Measurements from ENCODE around the gene TCF4.
A peak's percentile ranks its signal among the peaks of the same experiment; 100 is the strongest.

TCF4 gene

DNA sequence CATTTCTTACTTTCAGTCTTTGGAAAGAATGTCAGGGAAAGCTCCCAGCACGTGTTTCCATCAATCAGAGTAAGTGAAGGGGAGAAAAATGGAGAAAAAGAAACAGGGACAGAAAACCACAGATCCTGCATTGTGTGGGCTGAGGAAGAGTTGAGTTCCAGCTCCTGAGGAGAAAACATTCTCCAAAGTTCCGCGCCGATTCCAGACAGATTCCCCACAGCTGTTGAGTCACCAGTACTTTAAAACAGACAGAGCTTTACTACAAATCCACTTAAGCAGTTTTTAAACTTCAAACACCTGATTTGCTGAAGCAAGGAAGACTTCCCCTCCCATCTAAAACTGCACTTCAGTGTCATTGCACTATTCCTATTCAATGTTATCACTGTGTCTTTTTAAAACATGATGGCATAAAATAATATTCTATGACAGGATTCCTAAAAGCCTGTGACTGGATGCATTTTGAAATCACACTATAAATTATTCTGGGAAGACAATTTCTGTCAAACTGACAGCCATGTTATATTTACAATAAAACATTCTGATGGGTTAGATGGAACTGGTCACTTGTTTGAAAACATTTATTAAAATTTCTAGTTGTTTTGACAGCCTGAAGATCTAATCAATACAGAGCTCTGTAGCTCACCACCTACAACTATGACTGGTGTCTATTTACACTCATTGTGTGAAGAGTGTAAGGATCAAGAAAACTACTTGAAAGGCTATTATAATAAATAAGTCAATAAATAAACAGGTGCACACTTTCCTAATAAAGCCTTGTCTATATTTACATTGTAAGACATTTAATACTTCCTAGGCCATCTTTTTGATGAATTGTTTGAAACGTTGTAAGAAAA is 40.9 kb downstream of the TCF4 start:
- DNase-seq (ENCODE audit: low read depth in 4 of 4, low spot score in 1 of 4) = no peak

DNA sequence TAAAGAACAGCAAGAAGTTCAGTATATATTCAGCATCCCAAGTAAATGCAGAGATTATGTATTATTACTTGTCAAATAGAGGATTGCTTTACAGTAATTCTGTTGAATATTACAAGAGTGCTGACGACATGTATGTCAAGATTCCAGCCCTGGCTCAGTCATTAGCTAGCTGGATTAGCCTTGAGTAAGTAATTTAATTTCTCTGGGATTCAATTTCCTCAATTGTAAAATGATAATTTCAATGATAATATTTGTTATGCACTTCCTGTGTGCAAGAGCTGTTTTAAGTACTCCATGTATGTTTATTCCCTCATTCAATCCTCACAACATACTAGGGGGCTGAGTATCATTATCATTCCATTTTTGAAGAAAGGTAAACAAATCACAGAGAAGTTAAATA is 44.0 kb downstream of the TCF4 start:
- no peak for DNase-seq (ENCODE audit: low read depth in 4 of 4, low spot score in 1 of 4)

DNA sequence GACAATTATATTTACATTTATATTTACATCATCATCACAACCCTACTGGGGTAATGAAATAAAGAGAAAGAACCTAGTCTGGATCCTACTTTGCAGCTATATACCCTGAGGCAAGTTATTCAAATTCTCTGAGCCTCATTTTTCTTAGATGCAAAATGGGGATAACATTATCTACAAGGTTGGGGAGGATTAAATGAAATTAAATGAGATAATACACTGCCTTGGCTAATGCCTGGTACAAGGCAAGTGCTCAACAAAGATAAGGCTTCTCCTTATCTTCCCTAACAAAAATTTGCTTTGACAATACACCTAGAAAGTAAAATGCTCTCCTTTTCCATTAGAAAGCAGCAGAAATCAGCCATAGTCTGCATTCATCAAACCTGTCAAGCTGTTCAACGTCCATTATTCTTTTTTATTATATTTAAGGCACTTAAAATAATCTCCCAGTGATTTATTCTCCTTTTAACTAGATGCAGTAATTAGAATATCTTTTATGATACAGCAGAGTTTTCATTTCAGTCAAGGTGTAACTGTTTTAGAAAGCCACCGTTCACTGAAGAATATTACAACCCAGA is 44.8 kb downstream of the TCF4 start:
- no peak for DNase-seq (ENCODE audit: low read depth in 4 of 4, low spot score in 1 of 4)

DNA sequence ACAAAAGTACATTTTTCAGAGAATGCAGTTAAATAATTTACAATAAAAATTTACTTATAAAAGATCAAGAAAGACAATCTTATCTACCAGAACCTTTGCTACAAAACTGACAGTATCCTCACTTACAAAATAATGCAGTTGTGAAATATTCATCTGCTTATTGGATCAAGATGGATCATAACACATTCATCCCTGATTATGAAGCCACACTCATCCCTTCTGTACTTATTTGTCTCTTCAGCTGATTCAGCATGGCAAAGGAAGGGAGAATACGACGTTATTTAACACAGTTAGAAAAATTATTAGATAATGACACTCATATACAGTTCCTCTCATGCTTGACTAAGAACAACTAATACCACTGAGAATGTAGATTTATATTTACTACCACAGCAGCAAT is 46.4 kb downstream of the TCF4 start:
- no peak for DNase-seq (ENCODE audit: low read depth in 4 of 4, low spot score in 1 of 4)

DNA sequence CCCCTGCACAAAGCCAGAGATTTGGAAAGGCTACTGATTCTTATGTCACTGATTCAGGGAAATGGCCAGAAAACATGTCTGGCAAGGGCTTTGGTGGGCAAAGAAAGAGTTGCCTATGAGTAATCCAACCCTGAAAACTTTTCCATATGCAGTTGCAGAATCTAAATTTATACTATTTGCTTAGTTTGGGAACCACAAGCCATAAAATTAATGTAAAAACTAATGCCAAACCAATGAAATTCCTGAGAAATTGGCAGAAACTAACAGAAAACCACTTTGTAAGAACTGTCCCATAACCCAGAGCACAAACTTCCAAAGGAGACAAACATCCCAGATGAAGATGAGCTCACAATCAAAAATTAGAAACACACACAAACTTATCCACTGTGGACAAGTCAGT is 48.8 kb downstream of the TCF4 start:
- DNase-seq (ENCODE audit: low read depth in 4 of 4, low spot score in 1 of 4) = no peak

- DNase-seq (ENCODE audit: low read depth in 4 of 4, low spot score in 1 of 4) = no peak
Measured at GRCh38 chr18:55534996-55535395, 53.0 kb downstream of the TCF4 start.

GRCh38 chr18:55534547-55534946 is 53.4 kb downstream of the TCF4 start:
- no peak for DNase-seq (ENCODE audit: low read depth in 4 of 4, low spot score in 1 of 4)

DNA sequence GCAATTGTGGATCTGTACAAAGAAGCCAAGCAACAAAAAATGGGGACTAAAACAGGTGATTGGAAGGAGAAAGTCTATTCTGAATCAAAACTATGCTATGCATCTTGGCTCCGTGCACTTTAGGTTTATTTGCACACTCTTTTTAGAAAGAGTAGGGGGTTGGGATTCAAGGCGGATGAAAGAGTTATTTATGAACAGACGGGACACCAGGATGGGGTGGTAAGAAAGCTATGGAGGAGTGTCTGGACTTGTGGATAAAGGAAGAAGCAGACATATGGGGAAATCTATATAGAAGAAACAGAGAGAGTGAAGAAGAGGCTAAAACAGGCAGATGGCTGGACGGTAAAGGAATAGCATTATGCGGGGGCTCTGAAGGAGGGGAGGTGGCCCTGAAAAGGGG is 57.8 kb downstream of the TCF4 start:
- no peak for DNase-seq (ENCODE audit: low read depth in 4 of 4, low spot score in 1 of 4)

DNA sequence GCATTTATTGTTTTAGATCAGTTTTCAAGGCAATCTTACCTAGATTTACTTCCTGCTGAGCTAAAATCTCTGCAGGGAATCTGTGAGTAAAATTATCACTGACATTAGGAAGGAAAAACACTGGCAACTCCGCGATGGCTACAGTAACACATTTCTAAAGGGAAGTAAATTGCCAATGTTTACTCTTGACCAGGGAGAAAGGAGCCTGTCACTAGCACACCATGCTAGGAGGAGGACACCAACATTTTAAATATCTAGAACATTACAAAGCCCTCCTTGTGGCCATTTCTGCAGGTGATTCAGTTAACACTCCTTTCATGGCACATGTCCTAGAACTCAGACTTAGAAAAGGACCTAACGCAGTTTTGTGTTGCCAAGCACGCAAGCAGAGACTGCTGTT is 58.4 kb downstream of the TCF4 start:
- DNase-seq (ENCODE audit: low read depth in 4 of 4, low spot score in 1 of 4) = no peak

GRCh38 chr18:55525845-55526244 is 62.1 kb downstream of the TCF4 start:
- DNase-seq (ENCODE audit: low read depth in 4 of 4, low spot score in 1 of 4) = no peak

DNA sequence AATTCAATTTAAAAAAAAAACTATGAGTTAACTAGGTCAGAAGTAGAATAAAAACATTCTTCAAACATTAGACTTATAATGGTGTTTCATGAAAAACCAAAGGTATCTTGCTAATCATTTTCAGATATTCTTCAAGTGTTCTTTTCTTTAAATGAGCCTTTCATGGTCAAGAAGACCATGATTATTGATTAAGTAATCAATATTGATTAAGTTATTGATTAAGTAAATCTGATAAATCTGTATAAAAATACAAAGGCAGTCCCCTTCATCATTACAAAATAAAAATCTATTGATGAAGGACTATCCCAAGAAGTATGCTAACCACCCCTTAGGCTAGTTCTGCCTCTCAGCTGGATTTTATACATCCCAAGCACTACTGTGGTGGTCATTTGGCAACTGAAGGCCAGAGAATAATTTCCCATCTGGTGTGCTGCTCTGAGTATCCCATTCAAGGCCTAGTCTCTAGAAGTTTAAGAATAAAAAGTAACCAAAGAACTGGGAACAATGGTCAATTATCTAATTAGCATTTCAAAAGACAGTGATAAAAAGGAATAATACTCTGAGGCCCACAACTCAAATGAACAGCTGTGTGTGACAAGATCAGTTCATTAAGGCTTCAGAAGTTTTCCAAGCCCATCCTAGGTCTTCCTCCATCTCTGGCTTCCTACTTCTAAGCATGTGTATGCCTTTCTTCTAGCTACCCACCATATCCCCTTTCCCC is 63.5 kb downstream of the TCF4 start:
- no peak for DNase-seq (ENCODE audit: low read depth in 4 of 4, low spot score in 1 of 4)

GRCh38 chr18:55523001-55523400 is 65.0 kb downstream of the TCF4 start:
- no peak for DNase-seq (ENCODE audit: low read depth in 4 of 4, low spot score in 1 of 4)

- DNase-seq (ENCODE audit: low read depth in 4 of 4, low spot score in 1 of 4) = peak in 1 of 4 experiments; percentile 3
Measured at GRCh38 chr18:55522011-55522410, 66.0 kb downstream of the TCF4 start.

DNA sequence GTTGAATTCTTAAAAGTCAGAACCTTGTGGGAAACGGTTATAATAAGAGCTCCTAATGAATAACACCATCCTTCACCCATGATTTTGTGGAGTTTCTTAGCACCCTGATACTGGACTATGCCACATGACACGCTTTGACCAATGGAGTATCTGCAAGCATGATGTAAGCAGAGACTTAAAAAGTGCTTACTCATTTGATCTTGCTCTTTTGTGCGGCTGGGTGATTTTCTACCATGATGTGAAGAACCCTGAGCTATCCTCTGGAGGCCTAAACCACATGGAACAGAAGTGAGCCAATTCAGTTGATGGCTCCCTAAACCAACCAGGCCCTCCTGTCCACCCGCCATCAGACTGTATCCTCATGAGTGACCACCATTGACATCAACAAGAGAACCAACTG is 70.9 kb downstream of the TCF4 start:
- no peak for DNase-seq (ENCODE audit: low read depth in 4 of 4, low spot score in 1 of 4)

DNA sequence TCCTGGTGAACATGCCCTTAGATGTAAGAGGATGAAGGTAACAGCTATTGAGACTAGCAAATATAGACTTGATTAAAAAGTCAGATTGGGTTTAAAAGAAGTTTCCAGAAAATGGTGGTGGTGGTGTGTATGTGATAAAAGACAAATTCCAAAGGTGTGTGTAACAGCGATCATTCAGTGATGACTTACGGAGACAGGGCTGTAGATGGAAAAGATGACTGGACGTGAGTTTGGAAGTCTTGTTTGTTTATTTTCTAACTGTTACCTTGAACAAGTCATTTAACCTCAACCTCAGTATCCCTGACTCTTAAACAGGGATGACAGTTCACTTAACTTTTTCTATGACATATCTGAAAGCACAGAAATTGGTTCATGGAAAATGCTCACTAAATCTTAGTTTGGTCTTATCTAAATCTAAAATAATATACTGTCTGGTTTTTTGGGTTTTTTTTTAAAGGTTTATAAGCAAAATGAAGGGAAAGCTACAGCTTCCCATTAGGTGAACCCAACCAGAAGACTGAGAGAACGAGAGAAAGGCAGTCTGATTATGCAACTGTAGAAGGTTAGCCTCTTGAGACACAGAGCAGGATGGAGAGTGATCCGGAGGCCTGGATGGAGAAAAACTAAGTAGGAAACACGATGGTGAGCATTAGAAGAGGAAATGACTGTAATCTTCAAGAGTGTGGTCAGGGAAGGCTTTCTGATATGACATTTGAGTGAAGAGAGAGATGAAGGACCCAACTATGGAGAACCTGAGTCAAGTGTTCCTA is 71.9 kb downstream of the TCF4 start:
- DNase-seq (ENCODE audit: low read depth in 4 of 4, low spot score in 1 of 4) = no peak

GRCh38 chr18:55515214-55515613 is 72.8 kb downstream of the TCF4 start:
- DNase-seq (ENCODE audit: low read depth in 4 of 4, low spot score in 1 of 4) = no peak

DNA sequence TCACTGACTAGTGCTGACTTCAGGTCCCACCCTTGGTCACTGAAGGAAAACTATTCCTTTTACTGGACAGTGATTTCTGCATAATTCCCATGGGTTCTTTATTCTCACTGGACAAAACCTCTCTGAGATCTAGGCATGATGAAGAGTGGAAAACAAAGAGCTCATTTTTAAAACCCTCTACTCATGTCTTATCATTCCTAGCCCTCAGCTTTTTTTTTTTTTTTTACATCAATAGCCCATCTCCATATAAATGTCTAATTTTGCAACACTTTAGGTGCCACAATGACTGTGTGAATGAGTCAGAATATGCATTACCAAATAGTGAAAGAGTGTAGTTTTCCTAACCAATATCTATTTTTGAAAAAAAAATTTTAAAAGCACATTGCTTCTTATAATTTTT is 74.8 kb downstream of the TCF4 start:
- no peak for DNase-seq (ENCODE audit: low read depth in 4 of 4, low spot score in 1 of 4)

GRCh38 chr18:55511277-55511676 is 76.7 kb downstream of the TCF4 start:
- DNase-seq (ENCODE audit: low read depth in 4 of 4, low spot score in 1 of 4) = no peak

GRCh38 chr18:55510809-55511208 is 77.2 kb downstream of the TCF4 start:
- no peak for DNase-seq (ENCODE audit: low read depth in 4 of 4, low spot score in 1 of 4)

DNA sequence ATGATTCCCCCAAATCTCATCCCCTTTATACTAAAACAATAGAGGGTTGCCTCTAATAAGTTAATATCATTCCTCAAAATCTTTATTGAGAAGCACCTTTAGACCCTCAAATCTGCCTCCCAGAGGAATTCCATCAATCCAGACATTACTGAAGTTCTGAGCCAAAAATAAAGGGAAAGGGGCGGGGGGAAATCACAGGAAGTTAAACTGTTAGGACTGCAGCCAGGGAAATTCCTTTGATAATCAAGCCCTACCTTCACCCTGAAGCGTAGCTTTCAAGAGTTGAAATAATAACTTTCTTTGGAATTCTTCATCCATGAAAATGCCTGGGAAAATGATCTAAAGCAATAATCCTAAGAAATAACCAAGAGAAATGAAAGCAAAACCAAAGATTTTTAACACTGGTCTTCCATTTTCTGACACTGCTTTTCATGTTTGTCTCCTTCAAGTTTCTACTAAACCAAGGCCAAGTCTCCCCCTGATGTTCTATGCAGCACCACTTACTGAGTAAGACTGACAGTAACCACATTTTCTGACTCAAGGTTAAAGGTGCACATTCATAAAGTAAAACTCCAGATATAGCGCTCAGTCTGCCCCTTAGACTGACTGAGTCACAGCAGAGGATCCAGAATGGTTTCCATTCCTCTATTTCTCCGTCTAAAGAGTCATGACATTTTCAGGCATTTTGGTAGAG is 78.2 kb downstream of the TCF4 start:
- DNase-seq (ENCODE audit: low read depth in 4 of 4, low spot score in 1 of 4) = no peak

- DNase-seq (ENCODE audit: low read depth in 4 of 4, low spot score in 1 of 4) = no peak
Measured at GRCh38 chr18:55508651-55509050, 79.3 kb downstream of the TCF4 start.

All from stimulated activated CD4-positive, alpha-beta T cell treated with anti-CD3 and anti-CD28 coated beads, Interleukin-1b, Interleukin-23, amount 100 ng/mL, for 24 hours (primary cell).